Hepatocyte (in vitro differentiated cells): ENCODE results near the gene CECR2. TPM values are rescaled to one million over a fixed set of nuclear protein-coding genes. Genes with fewer than 3 reads are reported as not detected.

Experiments
- DNase-seq: peaks from one replicate; pipeline ENCODE4 v3.0.0-alpha.2; 2016; ENCODE audit warnings: low spot score
- H2AFZ ChIP-seq: fragments of 200-600 bp; sonication (generic); 2 replicates; pipeline ENCODE4 v1.6.0; 2016; ENCODE audit warnings: antibody characterized with exemption, mild to moderate bottlenecking
- H3K27ac ChIP-seq: fragments of 200-600 bp; sonication (generic); 2 replicates; pipeline ENCODE4 v1.5.1; 2016; ENCODE audit warnings: mild to moderate bottlenecking
- H3K27me3 ChIP-seq: fragments of 200-600 bp; sonication (generic); 2 replicates; pipeline ENCODE4 v1.6.1; 2016
- H3K36me3 ChIP-seq: fragments of 200-600 bp; sonication (generic); replicated peaks from 2 replicates; pipeline ENCODE4 v1.5.1; 2016; ENCODE audit warnings: low read depth; ENCODE audit not compliant: insufficient read depth
- H3K4me1 ChIP-seq: fragments of 200-600 bp; sonication (generic); 2 replicates; pipeline ENCODE4 v1.5.1; 2016; ENCODE audit warnings: mild to moderate bottlenecking, moderate library complexity; ENCODE audit not compliant: insufficient read depth
- H3K4me2 ChIP-seq: fragments of 200-600 bp; sonication (generic); 2 replicates; pipeline ENCODE4 v1.6.0; 2016
- H3K4me3 ChIP-seq: fragments of 200-600 bp; sonication (generic); 2 replicates; pipeline ENCODE4 v1.5.1; 2016; ENCODE audit warnings: mild to moderate bottlenecking
- H3K79me2 ChIP-seq: fragments of 200-600 bp; sonication (generic); 2 replicates; pipeline ENCODE4 v1.6.0; 2017; ENCODE audit warnings: mild to moderate bottlenecking
- H3K9me2 ChIP-seq: fragments of 200-600 bp; sonication (generic); replicated peaks from 2 replicates; pipeline ENCODE4 v1.6.0; 2017; ENCODE audit warnings: mild to moderate bottlenecking; ENCODE audit not compliant: insufficient read depth
- H3K9me3 ChIP-seq: fragments of 200-600 bp; sonication (generic); 2 replicates; pipeline ENCODE4 v1.5.1; 2016; ENCODE audit warnings: low read depth, mild to moderate bottlenecking
- H4K20me1 ChIP-seq: fragments of 200-600 bp; sonication (generic); 2 replicates; pipeline ENCODE4 v1.6.0; 2016; ENCODE audit warnings: mild to moderate bottlenecking; ENCODE audit not compliant: insufficient read depth, poor library complexity, severe bottlenecking
- EZH2 ChIP-seq: fragments of 200-600 bp; sonication (generic); IDR thresholded peaks from 2 replicates; pipeline ENCODE4 v1.6.1; 2016; ENCODE audit warnings: antibody characterized with exemption, mild to moderate bottlenecking, borderline replicate concordance
- EZH2phosphoT487 ChIP-seq: fragments of 200-600 bp; sonication (generic); IDR thresholded peaks from one replicate; pipeline ENCODE4 v1.6.1; 2018; ENCODE audit warnings: antibody characterized with exemption, mild to moderate bottlenecking, low read depth, moderate library complexity; ENCODE audit not compliant: unreplicated experiment, severe bottlenecking
- WGBS: methylation state at CpG from one replicate; pipeline ENCODE4 v1.1.6; 2016; ENCODE audit warnings: low lambda C conversion rate; ENCODE audit errors: missing lambda C conversion rate; 5-methylcytosine and 5-hydroxymethylcytosine counted together
- polyA plus RNA-seq: library from polyadenylated mRNA; unstranded; fragments of >200 nt; fragmentation: Nextera tagmentation; extraction: Ambion mirVana; gene quantifications from 2 replicates; pipeline ENCODE4 v1.2.1, GENCODE V29; 2016
- total RNA-seq: library from RNA; depleted of rRNA; stranded (reverse); fragments of >200 nt; gene quantifications from 2 replicates; pipeline ENCODE4 v1.2.3, GENCODE V29; 2014
- TF ChIP-seq, protein P1 (sequence below): fragments of 200-600 bp; sonication (generic); IDR thresholded peaks from 2 replicates; pipeline ENCODE4 v1.5.1; 2016; ENCODE audit warnings: antibody characterized with exemption, mild to moderate bottlenecking; ENCODE audit not compliant: poor library complexity

CECR2 gene
- total and polyA plus RNA-seq, 2 experiments from 2014 or later = 2.2 to 3.6 TPM

DNA sequence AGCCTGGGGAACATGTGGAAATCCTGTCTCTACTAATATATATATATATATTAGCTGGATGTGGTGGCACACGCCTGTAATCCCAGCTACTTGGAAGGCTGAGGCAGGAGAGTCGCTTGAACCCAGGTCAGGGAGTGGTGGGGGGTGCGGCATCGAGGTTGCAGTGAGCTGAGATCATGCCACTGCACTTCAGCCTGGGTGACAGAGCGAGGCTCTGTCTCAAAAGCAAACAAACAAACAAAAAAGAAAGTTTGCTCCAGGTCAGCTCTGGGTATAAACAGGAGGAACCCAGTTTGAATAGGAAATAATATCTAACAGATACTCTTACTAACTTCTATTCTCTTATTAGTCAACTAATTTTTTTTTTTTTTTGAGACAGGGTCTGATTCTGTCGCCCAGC, 34.3 kb upstream of the CECR2 start:
- Histone ChIP-seq H3K36me3 (no peaks in the 10 kb centered on the region), H3K9me3 (no peaks in the 10 kb centered on the region), H3K9me2 (no peaks in the 10 kb centered on the region), H2AFZ (no peak overlapping the region), H4K20me1 (no peaks in the 10 kb centered on the region), H3K4me2 (no peak overlapping the region), H3K79me2 (no peaks in the 10 kb centered on the region), H3K4me1 (no peaks in the 10 kb centered on the region), H3K4me3 (no peak overlapping the region), H3K27ac (no peak overlapping the region), H3K27me3 (no peaks in the 10 kb centered on the region)
- 74% methylated on average over 6 of the region's 6 CpGs for WGBS
- TF ChIP-seq EZH2 = no peak
- TF ChIP-seq, protein P1, sequence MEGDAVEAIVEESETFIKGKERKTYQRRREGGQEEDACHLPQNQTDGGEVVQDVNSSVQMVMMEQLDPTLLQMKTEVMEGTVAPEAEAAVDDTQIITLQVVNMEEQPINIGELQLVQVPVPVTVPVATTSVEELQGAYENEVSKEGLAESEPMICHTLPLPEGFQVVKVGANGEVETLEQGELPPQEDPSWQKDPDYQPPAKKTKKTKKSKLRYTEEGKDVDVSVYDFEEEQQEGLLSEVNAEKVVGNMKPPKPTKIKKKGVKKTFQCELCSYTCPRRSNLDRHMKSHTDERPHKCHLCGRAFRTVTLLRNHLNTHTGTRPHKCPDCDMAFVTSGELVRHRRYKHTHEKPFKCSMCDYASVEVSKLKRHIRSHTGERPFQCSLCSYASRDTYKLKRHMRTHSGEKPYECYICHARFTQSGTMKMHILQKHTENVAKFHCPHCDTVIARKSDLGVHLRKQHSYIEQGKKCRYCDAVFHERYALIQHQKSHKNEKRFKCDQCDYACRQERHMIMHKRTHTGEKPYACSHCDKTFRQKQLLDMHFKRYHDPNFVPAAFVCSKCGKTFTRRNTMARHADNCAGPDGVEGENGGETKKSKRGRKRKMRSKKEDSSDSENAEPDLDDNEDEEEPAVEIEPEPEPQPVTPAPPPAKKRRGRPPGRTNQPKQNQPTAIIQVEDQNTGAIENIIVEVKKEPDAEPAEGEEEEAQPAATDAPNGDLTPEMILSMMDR = no peak
- no peak for DNase-seq

DNA sequence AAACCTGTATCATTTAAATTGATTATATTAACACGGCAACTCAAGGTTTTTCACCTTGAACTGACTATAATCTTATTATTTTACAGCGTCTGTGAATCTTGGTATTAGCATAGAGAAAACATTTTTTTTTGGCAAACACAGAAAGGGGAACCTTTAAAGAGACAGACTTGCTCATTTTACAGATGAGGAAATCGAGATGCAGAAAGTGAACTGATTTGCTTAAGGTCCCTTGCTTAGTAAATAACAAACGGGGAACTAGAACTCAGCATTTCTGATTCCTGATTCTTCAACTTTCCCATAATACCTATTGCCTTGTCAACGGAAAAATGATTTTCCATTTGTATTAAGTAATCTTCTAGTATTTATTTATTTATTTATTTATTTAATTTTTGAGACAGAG, 33.2 kb upstream of the CECR2 start:
- no peak for DNase-seq
- no peaks in the 10 kb centered on the region for H3K36me3 ChIP-seq
- no peak overlapping the region for H3K4me3 ChIP-seq
- no peaks in the 10 kb centered on the region for H4K20me1 ChIP-seq
- H3K27ac ChIP-seq = no peak overlapping the region
- H3K4me2 ChIP-seq = no peak overlapping the region
- H2AFZ ChIP-seq = no peak overlapping the region
- no peaks in the 10 kb centered on the region for H3K9me3 ChIP-seq
- 90% methylated on average over 5 of the region's 5 CpGs for WGBS
- no peaks in the 10 kb centered on the region for H3K4me1 ChIP-seq
- no peaks in the 10 kb centered on the region for H3K27me3 ChIP-seq
- H3K9me2 ChIP-seq = no peaks in the 10 kb centered on the region
- H3K79me2 ChIP-seq = no peaks in the 10 kb centered on the region
- TF ChIP-seq EZH2phosphoT487 (no peak), EZH2 (no peak)
- TF ChIP-seq, protein P1 = no peak

DNA sequence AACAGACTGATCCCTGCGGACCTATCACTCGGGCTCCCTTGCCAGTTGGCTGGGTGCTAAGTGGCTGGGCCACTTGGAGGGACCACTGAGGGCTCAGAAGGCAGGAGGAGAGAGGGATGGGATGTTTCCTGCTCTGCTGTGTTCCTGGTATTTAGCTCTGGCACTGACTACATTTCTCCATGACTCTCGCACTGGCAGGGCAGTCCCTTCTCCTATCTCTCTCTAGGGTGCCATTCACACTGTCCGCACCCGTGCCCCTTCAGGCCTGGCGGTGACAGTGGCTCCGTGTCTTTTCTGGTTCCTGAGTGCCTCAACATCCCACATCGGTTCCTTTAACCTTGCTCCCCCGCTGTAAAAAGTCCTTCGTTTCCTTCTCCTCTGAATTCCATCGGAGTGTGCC, 31.6 kb upstream of the CECR2 start:
- Histone ChIP-seq H3K9me2 (no peaks in the 10 kb centered on the region), H4K20me1 (no peaks in the 10 kb centered on the region), H2AFZ (no peak overlapping the region), H3K27me3 (no peaks in the 10 kb centered on the region), H3K79me2 (no peaks in the 10 kb centered on the region), H3K4me3 (no peak overlapping the region), H3K9me3 (no peaks in the 10 kb centered on the region), H3K27ac (no peak overlapping the region), H3K36me3 (no peaks in the 10 kb centered on the region), H3K4me1 (no peaks in the 10 kb centered on the region), H3K4me2 (no peak overlapping the region)
- DNase-seq = no peak
- TF ChIP-seq, protein P1 = no peak
- no peak for TF ChIP-seq EZH2phosphoT487
- no peak for TF ChIP-seq EZH2
- 87% methylated on average over 11 of the region's 11 CpGs for WGBS

DNA sequence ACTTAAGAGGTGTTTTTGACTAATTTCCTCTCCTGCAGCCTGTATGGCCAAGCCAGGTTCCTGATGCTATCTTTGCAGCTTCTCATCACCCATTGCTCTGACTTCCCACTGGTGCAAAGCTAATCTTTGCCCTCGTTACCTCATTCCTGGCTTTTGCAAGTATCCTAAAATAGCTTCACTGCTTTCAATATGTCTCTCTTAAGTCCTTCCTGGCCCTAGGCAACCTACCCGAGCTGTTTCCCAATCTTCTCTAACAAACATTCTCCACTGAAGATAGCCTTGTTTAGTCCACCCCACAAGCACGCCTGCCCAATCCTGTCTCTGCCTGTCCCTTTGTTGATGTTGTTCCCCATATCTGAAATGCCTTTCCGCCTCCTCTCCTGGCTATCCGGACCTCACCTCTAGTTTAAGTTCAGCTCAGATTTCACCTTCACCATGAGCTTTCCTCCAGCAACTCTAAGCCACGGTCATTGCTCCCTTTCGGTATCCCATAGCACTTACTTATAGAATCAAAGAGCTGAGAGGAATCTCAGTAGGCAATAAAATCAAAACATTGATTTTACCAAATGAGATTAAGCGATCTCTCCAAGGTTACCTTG, 30.1 kb upstream of the CECR2 start:
- no peaks in the 10 kb centered on the region for H3K36me3 ChIP-seq
- no peak overlapping the region for H3K4me2 ChIP-seq
- H3K27me3 ChIP-seq = no peaks in the 10 kb centered on the region
- H3K4me1 ChIP-seq = no peaks in the 10 kb centered on the region
- no peaks in the 10 kb centered on the region for H3K79me2 ChIP-seq
- TF ChIP-seq EZH2phosphoT487 (no peak), EZH2 (no peak)
- TF ChIP-seq, protein P1 = no peak
- H3K27ac ChIP-seq = no peak overlapping the region
- H3K9me2 ChIP-seq = no peaks in the 10 kb centered on the region
- no peaks in the 10 kb centered on the region for H4K20me1 ChIP-seq
- H3K9me3 ChIP-seq = no peaks in the 10 kb centered on the region
- no peak overlapping the region for H3K4me3 ChIP-seq
- no peak overlapping the region for H2AFZ ChIP-seq
- DNase-seq = no peak
- 60% methylated on average over 8 of the region's 8 CpGs for WGBS
